NCI-H1930 (cell line): ENCODE measurements around the gene WDR35.

ENCODE experiments used
- DNase-seq, 2 experiments: peaks; one replicate each; lab custom pipeline; 2025; lab: John Stamatoyannopoulos, UW

WDR35 gene

DNA sequence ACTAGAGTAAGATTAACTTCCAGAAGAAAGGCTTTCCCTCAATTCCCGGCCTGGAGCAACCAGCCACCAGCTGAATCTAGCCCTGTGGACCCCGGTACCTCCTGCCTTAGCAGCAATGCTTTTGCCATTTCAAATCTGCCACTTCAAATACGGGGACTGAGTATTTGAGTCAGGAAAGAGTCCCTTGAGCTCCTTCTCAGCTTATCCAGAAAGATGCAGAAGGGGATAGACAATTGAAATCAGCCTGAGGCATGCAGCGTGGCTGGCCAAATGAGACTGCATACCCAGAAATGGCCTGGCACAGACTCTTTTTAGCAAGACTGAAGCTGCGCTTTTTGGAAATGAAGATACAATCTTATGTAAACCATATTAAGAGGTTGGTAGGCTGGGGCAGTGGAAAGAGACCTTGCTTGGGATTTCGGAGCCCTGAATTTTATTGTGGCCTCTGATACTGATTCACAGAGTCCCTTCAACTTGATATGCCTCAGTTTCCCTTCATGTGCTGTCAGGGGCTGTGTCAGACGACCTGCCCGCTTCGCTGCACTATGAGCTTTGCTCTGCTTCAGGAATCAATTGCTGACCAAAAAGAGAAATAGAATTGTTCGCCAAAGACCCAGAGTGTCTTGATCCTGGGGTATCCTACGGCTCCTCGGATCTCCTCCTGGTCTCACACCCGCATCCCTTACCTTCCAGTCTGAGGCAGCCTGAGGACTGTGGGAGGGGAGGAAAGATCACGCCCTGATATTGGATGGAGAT, 21.5 kb upstream of the WDR35 start:
- no peak for DNase-seq

DNA sequence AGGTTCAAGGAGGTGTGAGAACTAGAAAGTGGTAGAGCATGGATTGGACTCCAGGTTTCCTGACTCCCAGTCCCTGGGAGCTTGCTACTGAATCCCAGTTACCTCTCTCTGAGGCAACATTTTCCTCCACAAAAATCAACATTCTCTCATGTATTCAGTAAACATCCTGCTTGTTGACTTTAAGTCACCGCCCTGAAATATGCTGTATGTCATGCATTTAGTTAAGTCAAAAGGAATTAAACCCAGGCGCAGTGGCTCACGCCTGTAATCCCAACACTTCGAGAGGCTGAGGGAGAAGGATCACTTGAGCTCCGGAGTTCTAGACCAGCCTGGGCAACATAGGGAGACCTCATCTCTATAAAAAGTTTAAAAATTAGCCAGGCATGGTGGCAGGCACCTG, 18.8 kb upstream of the WDR35 start:
- DNase-seq, result no peak

DNA sequence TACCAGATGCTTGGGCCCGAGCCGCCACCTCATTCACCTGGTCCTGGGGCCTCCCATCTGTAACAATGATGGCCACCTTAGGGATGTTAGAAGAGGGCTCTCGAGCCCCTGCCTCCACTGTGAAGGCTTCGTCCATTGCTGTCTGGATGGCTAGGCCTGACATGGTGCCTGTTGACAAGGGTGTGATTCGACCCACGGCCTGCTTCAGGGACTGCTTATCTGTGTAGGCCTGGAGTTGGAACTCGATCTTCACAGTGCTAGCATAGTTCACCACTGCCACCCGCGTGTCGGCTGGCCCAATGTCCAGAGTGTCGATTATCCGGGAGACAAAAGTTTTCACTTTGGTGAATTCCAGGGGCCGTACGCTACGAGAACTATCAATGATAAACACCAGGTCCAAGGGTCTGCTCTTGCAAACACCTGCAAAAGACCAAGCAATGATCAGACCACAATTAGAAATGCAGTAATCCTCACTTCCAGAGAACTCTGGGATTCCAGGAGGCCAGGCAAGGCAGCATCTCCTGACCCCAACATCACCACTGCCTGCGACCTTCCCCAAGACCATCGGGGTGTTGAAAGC, 16.1 kb upstream of the WDR35 start:
- no peak for DNase-seq

DNA sequence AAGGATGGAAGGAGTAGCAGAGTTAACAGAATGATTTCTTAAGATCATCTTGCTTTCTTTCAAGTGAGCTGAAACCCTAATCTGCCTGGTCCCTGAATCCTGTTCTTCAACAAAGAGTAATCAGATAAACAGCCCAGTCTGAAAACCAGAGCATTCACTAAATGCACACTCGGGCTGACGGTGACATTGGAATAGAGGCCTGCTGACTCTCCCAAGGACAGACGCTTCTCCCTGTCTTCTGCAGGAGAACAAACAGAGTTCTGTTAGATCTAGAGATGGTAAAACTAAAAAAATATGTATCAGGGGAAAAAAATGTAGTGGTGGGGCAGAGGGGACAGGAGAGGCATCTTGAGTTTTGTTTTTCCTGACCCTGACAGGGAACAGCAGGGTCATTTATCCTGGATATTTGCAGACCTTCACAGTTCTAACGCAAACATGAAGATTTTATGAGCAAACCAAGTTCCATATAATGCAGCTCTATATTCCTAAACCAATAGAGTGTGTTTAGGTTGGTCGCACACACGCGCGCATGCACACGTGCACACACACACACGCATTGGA, 15.2 kb upstream of the WDR35 start:
- no peak for DNase-seq

DNA sequence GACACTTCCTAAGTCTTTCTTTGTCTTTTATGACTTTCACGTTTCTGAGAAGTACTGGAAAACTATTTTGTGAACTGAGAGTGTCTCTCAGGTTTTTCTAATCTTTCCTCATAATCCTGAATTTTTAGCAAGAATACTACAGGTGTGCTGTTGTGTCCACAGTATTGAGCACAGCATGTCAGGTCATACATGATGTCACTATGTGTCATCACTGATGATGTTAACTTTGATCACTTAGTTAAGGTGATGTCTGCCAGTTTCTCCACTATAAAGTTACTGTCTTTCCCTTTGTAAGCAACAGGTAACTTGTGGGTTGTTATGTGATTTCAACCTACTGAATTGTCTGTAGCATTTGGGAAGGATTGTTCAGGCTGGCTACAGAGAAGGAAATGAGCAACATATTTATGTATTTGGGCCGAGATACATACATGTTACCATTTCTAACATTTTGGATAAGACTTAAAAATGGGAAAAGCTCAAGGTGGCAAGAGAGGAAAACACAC, 11.5 kb upstream of the WDR35 start:
- DNase-seq, result no peak

DNA sequence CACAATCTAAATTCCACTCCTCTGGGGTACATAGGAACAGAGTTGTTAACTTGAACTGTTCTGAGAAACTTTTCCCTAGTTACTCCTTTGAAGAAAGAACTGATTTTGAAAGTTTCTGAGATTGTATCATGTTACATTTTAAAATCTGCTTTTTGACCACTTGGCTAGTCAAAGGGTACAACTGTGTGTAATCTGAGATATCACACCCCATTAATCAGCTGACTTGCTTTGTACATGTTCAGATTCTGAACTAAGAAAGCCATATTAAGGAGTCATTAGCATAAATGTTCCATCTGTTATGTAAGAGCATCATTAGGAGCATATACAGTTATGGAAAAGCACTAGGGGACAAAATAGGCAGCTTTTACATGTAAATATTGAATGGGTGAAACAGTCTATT, 3.8 kb upstream of the WDR35 start:
- DNase-seq, result no peak

DNA sequence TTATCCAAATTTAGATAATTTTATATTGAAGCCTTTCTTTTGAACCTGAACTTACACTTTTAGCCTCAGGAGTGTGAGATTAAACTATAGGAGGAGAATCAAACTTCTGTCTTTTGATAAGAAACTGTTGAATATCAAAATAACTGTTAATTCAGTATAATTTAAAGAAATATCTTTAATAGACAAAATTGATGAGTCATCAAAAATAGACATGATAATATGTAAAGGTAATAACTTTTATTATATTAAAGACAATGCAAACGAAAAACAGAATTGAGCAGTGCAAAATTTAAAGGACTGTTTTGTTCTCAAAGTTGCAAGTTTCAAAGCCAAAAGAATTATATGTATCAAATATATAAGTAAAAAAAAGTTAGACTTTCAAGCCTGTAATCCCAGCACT, 2.0 kb upstream of the WDR35 start:
- DNase-seq, result no peak

DNA sequence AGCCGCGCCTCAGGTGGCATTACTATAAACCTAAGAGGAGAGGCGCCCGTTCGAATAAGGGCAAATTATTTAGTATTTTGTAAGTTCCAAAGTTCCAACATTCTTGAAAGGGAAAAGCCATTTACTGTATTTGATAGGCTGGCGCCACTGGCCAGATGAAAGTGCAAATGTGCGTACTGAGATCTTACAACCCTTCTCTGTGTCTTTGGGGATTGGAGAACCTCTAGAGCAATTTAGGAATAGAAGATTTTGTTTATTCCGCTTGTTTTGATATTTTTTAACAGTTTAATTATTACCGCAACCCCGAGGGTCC, 467 bp upstream of the WDR35 start:
- DNase-seq, result no peak

DNA sequence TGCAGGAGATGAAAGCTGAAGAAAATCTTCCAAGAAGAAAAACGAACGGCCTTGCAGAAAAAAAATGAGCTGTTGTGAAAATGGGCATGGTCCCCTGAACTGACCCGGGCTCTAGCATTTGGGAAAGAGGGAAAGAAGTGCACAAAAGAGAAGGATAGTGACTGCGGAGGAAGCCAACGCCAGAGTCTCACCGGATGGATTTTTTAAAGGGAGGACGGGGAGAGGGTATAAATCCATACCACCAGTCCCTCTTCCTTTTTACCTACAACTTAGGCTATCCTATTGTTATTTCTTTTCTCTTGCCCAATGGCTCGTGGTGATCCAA, 601 bp downstream of the WDR35 start:
- DNase-seq, result no peak

DNA sequence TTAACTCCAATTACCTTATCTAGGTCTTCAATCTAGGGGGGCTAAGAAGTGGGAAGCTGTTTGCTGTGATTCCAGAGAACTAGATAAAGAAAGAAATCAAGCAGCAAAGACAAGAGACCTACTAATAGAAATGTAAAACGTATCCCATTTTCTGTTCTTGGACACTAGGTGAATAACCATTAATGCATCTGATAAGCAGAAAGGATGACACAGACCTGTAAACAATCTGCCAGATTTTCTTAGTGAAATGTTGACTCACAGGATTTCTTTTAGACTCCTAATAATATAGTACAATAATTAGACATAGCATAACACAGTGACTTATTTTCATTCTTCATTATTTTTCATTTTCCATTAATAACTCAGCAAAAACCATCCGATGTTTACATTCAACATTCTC, 1.3 kb downstream of the WDR35 start:
- no peak for DNase-seq

DNA sequence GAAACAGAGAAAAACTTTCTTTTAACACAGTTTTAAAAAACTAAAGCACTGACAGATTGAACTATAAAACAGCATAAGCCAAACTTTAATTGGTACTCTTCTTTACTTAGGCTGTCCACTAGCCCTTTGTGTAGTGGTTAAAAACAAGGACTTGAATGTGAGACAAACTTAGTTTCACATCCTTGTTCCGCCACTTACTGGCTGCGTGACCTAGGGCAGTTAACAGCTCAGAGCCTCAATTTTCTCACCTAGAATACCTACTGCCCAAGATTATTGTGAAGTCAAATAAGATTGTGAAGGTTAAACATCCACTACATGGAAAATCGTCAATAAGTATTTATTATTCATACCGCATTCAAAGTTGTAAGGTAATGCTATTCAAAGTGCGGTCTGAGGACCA, 2.0 kb downstream of the WDR35 start:
- DNase-seq, result no peak

DNA sequence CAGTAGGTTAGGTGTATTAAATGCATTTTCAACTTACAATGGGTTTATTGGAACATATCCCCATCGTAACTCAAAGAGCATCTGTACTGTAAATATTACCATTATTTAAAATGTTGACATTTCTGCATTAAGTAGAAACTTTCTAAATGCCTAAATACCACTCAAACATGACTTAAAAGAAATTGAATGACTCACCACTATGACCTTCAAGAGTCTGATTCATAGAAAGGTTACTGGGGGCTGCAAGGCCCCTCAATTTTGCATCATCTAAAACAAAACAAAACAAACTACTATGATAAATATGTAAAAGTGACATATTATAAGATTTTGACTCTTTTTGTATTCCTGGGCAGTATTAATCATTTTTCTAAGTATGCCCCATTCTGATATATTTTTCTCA, 7.6 kb downstream of the WDR35 start:
- no peak for DNase-seq

DNA sequence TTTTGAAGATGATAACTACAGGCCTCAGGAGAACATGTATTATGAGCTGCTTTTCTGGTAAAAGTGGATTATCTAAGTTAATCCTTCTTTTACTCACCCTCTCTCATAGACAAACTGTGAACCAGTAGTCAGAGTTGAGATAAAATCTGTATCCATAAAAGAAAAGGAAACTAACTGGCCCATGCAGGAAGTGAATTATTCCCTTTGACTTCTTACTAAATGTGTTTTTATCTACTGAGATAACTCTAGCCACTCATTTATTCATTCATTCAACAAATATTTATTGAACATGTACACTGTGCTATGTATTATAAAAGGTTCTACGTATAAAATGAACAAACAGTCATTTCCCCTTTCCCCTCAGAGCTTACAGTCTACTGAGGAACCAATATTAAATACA, 10.0 kb downstream of the WDR35 start:
- no peak for DNase-seq

DNA sequence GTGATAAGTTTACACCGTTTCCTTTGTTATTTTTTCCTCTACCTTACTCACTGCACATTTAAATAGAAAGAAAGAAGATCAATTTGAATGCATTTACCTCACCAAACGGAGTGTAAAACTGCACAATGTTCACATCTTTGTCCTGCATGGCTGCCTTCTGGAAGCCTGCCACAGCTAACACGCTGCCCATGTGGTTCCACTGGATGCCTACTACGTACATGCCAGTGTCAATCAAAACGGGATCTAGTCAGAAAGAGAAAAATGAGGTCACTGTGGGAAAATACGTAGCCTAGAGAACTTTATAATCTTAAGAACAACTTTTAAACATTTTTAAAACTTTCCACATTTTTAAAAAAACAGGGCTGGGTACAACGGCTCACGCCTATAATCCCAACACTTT, 16.4 kb downstream of the WDR35 start:
- no peak for DNase-seq

DNA sequence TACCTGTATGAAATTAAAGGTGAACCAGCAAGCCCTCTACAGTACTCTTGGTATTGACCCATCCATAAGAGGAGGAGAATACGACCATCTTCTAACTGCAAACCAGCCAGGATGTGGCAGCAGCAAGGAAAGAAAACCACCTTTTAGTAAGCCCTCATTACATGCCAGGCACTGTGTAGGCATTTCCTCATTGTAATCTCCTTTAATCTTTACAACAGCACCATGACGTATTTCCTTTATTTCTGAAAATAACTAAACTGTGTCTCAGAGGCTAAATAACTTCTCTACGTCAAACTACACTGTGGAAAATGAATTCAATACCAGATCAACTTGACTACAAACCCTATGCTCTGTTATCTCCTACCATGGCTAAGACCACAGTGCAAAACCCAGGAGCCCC, 18.2 kb downstream of the WDR35 start:
- DNase-seq, result no peak

DNA sequence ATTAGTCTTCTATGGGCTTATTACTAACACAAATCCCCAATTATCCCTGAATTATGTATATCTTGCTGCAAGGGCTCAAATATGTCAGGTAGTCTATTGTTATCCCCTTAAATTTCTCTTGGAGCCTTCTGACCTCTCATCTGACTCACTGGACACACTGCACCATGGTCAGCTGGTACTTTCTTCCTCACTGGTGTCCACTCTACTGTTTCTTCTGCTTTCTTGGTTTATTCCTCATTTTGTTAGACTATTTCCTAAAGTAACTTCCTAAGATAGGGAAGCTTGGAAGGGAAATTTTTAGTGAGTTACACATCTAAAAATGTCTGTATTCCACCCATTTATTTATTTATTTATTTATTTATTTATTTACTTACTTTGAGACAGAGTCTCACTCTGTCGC, 26.5 kb downstream of the WDR35 start:
- no peak for DNase-seq

DNA sequence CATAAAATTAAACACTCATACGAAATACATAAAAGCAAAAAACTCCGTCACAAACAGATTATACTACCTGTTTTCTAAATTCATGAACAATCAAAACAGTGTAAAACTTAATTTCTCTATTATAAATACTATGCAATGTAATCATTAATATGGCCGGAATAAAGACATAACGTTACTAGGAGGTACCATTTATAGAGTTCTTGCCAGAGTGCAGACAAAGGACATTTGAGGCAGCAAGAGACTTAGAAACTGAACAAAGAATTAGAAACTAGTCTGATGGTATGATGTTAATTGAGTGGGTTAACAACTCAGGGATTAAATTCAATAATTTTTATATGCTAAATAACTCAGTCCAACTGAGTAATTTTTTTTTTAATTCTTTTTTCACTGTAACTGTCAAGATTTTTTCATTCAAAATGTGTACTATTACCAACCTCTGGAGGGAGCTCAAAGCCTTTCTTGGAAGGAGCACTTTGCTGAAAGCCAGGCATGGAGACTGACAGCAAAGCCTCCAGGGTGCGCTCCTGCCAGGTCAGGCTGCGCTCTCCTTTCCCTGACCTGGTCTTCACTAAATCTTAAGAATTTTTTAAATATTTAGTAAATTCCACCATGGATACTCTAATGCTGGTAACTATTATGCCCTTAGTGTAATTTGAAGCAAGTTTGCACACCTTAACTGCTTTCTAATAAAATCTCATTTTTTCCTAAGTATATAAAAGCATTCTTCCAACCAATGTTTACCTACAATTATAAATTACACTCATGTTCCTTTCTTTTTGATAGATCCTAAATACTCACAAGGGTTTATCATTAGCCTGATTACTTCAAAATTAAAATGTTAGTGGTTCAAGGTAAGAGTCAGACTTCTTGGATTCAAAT, 34.1 kb downstream of the WDR35 start:
- DNase-seq, result peak; percentile 3 to 28

DNA sequence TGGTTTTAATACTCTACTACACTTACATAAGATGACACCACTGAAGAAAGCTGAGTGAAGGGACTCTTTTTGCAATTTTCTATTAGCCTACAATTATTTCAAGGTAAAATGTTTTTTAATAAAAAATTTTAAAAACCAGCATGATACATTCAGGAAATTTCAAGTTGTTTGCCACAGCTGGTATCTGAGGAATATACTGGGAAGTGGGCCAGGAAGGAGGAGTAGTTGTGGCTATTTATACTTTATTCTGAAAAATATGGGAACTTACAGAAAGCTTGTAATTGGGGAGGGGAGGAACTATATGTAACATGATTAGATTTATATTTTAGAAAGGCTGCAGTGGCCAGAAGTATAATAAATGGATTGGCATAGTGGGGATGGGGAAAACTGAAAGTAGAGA, 40.8 kb downstream of the WDR35 start:
- no peak for DNase-seq

DNA sequence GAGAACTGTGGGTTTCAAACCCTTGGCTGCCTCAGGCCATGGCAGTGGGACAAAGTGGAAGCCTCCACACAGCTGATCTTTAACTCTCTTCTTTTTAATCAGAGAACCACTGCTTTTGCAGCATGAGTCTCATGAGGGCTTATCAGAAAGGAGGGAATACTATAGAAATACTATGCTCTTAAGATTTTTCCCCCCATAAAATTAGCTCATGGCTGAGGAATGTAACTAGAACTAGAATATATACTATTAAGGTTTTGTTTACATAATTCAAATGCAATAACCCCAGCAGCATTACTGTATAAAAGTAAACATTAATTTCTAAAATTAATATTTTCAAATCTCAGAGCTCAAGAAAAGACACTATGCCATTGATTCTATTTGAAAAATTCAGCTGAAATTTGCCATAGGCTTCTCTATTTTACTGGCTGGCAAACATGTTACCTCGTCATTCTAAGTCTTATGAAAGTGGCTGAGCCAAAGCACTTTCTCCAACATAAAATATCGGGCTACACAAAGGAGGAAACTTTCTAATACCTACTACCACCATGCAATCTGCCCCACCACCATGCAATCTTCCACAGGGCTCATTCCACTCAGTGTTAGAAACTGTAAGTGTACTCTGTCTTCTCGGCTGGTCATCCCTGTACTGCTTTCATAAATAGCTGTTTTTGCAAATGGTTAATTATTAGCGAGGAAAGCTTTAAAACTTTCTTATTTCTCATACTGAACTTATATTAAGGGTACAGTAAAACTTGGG, 42.5 kb downstream of the WDR35 start:
- DNase-seq, result no peak

DNA sequence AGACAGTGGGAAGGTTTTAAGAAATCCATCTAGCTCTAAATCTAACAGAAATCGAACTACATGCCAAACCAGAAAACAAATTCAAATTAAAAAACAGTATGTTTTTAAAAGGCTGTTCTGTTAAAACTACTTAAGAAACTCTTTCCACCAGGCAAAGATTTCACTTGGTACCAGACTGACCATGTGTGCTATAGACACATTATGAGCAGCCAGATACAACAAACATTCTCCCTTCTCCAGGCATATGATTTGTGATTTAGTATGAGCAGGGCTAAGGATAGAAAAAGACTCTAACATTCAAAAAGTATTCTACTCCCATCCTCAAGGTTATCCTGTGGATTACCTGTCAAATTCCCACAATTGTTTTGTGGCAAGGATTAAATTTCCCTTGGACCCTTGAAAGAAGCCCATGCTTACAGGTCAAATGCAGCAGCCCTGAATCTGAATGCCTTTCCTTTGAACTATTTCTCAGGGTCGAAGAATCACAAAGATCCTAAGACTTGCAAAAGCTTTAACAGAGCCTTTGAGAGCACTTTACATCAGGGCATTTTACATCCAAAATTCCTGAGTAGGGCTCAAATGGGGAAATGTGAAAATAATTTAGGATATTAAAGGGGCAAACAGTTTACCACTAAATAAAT, 45.6 kb downstream of the WDR35 start:
- no peak for DNase-seq

DNA sequence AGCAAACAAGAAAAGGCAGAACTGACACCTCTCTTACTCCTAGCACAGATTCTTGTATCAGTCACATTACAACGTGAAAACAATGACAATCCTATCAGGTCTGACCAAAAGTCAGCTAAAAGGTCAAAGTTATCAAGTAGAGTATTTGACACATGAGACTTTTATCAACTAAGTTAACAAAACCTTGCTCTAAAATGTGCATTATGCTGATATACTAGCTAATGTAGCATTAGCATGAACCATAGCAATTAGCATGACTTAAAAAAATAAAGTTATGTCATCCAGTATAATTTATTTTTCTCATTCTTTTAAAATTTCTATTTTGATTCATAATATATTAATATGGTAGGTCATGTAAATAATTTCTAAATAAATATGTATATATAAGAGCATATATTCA, 46.7 kb downstream of the WDR35 start:
- no peak for DNase-seq

DNA sequence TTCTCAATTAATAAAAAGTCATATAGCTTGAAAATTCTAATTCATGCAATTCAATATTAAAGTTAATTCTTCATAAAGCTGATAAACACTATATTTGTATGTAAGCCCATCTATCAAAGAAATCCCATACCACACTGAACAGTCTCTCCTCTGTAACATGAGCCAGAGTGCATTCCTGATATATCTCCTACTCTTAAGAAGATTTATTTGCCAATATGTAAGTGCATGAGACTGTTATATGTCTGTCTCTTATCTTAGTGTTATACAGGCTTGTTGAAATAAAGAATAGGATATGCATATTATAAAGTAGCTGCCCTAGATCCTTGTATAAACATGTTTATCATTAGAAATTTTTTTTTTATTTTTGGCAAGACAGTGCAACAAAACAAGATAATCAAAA, 47.7 kb downstream of the WDR35 start:
- DNase-seq, result no peak
